GM12864 (cell line): ENCODE measurements around the gene PSMD11.
A peak's percentile ranks its signal among the peaks of the same experiment; 100 is the strongest.
"Not testable (repeated sequence)": the region's sequence is repeated elsewhere in the genome, so short reads cannot be mapped to it uniquely, and the experiment has no call there.

ENCODE experiments used
- DNase-seq: peaks from one replicate; pipeline ENCODE4 v3.0.0-alpha.2; 2011; ENCODE audit warnings: low read depth
- H3K4me3 ChIP-seq: 2 replicates; pipeline ENCODE4 v1.5.1; 2011; ENCODE audit warnings: mild to moderate bottlenecking, low read depth, low read length, control low read depth
- CTCF ChIP-seq: IDR thresholded peaks from 2 replicates; pipeline ENCODE4 v1.5.1; 2011; ENCODE audit warnings: low read depth, mild to moderate bottlenecking, moderate library complexity, low read length, control low read depth, inconsistent platforms; ENCODE audit errors: missing control alignments

The PSMD11 gene

GRCh38 chr17:32444301-32445073 is at the start of gene PSMD11:
PSMD11 (plus strand) TSS chr17:32444510; CDS start chr17:32444524, 14 bp downstream.
- peak within 1 kb of the TSS; percentile 65 for H3K4me3 ChIP-seq
- DNase-seq = peak; percentile 84
- TF ChIP-seq CTCF = peak; percentile 90

GRCh38 chr17:32396343-32396742 is 48.0 kb upstream of the PSMD11 start:
- no peak overlapping the region for H3K4me3 ChIP-seq
- TF ChIP-seq CTCF = no peak
- DNase-seq = no peak

GRCh38 chr17:32398946-32399345 is 45.4 kb upstream of the PSMD11 start:
- TF ChIP-seq CTCF = no peak
- DNase-seq = no peak
- H3K4me3 ChIP-seq = no peak overlapping the region

- H3K4me3 ChIP-seq, DNase-seq: not testable (repeated sequence)
These were observed 34.2 kb upstream of the PSMD11 start for GRCh38 chr17:32410085-32410484.

GRCh38 chr17:32426894-32427293 is 17.4 kb upstream of the PSMD11 start:
- DNase-seq = no peak
- H3K4me3 ChIP-seq = no peak overlapping the region
- TF ChIP-seq CTCF = no peak

GRCh38 chr17:32429598-32429997 is 14.7 kb upstream of the PSMD11 start:
- H3K4me3 ChIP-seq = no peak overlapping the region
- no peak for TF ChIP-seq CTCF
- no peak for DNase-seq

- TF ChIP-seq CTCF = no peak
- no peak for DNase-seq
- no peak overlapping the region for H3K4me3 ChIP-seq
These were observed 3.6 kb upstream of the PSMD11 start for GRCh38 chr17:32440722-32441121.
